IMR-90 (cell line): ENCODE data around the gene SKAP1. TPM values are rescaled to one million over a fixed set of nuclear protein-coding genes. Genes with fewer than 3 reads are reported as not detected.

Experiments
- ATAC-seq: fragments of 200-7000 bp; cut with Tn5 transposase; 2 replicates; pipeline ENCODE4 v1.9.1; 2020; ENCODE audit warnings: low read depth, mild to moderate bottlenecking, moderate library complexity
- BruUV-seq: library from RNA; stranded (reverse); fragments of 400-500 nt; replicated peaks from 2 replicates; lab custom pipeline; 2021; lab: Mats Ljungman, UMichigan
- CTCF ChIA-PET: fragments of 300-600 bp; formaldehyde crosslinking; extraction: SDS; loops from one replicate; lab custom pipeline; 2021; ENCODE audit warnings: antibody characterized with exemption; lab: Yijun Ruan, JAX
- POLR2A ChIA-PET: fragments of 300-600 bp; sonication (Branson Sonifier 250); formaldehyde crosslinking; loops from one replicate; lab custom pipeline; 2022; ENCODE audit warnings: antibody characterized with exemption; ENCODE audit not compliant: unreplicated experiment; lab: Charles Lee
- DNase-seq: peaks from one replicate; pipeline ENCODE4 v3.0.0; 2013
- H2AFZ ChIP-seq: replicated peaks from 2 replicates; pipeline ENCODE3; 2013; ENCODE audit warnings: low read length, mild to moderate bottlenecking; ENCODE audit not compliant: poor library complexity
- H2AK5ac ChIP-seq: 2 replicates; pipeline ENCODE4 v1.6.1; 2013; ENCODE audit warnings: low read depth, low read length, inconsistent platforms
- H2AK9ac ChIP-seq: replicated peaks from 2 replicates; pipeline ENCODE3; 2013; ENCODE audit warnings: mild to moderate bottlenecking, low read depth, low read length, moderate library complexity; ENCODE audit not compliant: poor library complexity
- H2BK120ac ChIP-seq: 2 replicates; pipeline ENCODE4 v1.6.1; 2013; ENCODE audit warnings: low read depth, low read length, inconsistent platforms
- H2BK15ac ChIP-seq: 3 replicates; pipeline ENCODE4 v1.6.1; 2013; ENCODE audit warnings: low read depth, low read length, inconsistent platforms
- H2BK20ac ChIP-seq: 2 replicates; pipeline ENCODE4 v1.6.1; 2013; ENCODE audit warnings: low read depth, mild to moderate bottlenecking, inconsistent platforms, low read length, moderate library complexity
- H2BK5ac ChIP-seq: 2 replicates; pipeline ENCODE4 v1.6.1; 2013; ENCODE audit warnings: mild to moderate bottlenecking, low read depth, low read length, inconsistent platforms; ENCODE audit not compliant: poor library complexity, severe bottlenecking
- H3K14ac ChIP-seq: replicated peaks from 2 replicates; pipeline ENCODE4 v1.6.1; 2013; ENCODE audit warnings: low read depth, low read length, inconsistent platforms
- H3K18ac ChIP-seq: 2 replicates; pipeline ENCODE4 v1.6.1; 2013; ENCODE audit warnings: low read depth, low read length, control low read depth
- H3K23ac ChIP-seq: 2 replicates; pipeline ENCODE4 v1.6.1; 2013; ENCODE audit warnings: low read depth, low read length, inconsistent platforms
- H3K27ac ChIP-seq: 2 replicates; pipeline ENCODE4 v1.5.1; 2013; ENCODE audit warnings: mild to moderate bottlenecking, control low read depth, low read length; ENCODE audit not compliant: insufficient read depth
- H3K27me3 ChIP-seq: 2 replicates; pipeline ENCODE4 v1.6.1; 2013; ENCODE audit warnings: low read length; ENCODE audit not compliant: control insufficient read depth, insufficient read depth
- H3K36me3 ChIP-seq: 2 replicates; pipeline ENCODE4 v1.6.1; 2013; ENCODE audit warnings: low read length, mixed read lengths; ENCODE audit not compliant: control insufficient read depth, insufficient read depth
- H3K4ac ChIP-seq: 2 replicates; pipeline ENCODE4 v1.6.1; 2013; ENCODE audit warnings: low read depth, low read length, inconsistent platforms
- H3K4me1 ChIP-seq: 2 replicates; pipeline ENCODE4 v1.6.1; 2013; ENCODE audit warnings: low read length, mixed read lengths; ENCODE audit not compliant: control insufficient read depth, insufficient read depth
- H3K4me2 ChIP-seq: 2 replicates; pipeline ENCODE4 v1.6.1; 2013; ENCODE audit warnings: low read depth, mild to moderate bottlenecking, control low read depth, low read length, moderate library complexity
- H3K4me3 ChIP-seq: 2 replicates; pipeline ENCODE4 v1.5.1; 2013; ENCODE audit warnings: low read depth, mild to moderate bottlenecking, control low read depth, low read length, moderate library complexity; ENCODE audit not compliant: insufficient read depth
- H3K56ac ChIP-seq: 2 replicates; pipeline ENCODE4 v1.6.1; 2013; ENCODE audit warnings: low read length, inconsistent platforms; ENCODE audit not compliant: insufficient read depth; ENCODE audit errors: extremely low read depth
- H3K79me1 ChIP-seq, 2 experiments: 2 replicates each; pipeline ENCODE4 v1.6.1; 2013; ENCODE audit warnings: low read length in 2 of 2, inconsistent platforms in 1 of 2, low read depth in 1 of 2
- H3K9ac ChIP-seq: 2 replicates; pipeline ENCODE4 v1.6.1; 2013; ENCODE audit warnings: low read depth, low read length, control low read depth
- H3K9me1 ChIP-seq: 2 replicates; pipeline ENCODE4 v1.6.1; 2013; ENCODE audit warnings: low read length, inconsistent platforms; ENCODE audit not compliant: insufficient read depth
- H3K9me3 ChIP-seq: 2 replicates; pipeline ENCODE4 v1.6.1; 2013; ENCODE audit warnings: low read length; ENCODE audit not compliant: control insufficient read depth, insufficient read depth
- H4K20me1 ChIP-seq: 2 replicates; pipeline ENCODE4 v1.6.1; 2013; ENCODE audit warnings: low read length, inconsistent platforms; ENCODE audit not compliant: insufficient read depth
- H4K5ac ChIP-seq: 2 replicates; pipeline ENCODE4 v1.6.1; 2013; ENCODE audit warnings: mild to moderate bottlenecking, low read depth, low read length, control low read depth
- H4K8ac ChIP-seq, 2 experiments: 2 replicates each; pipeline ENCODE4 v1.6.1; 2013; ENCODE audit warnings: low read depth in 2 of 2, low read length in 2 of 2, control low read depth in 1 of 2, inconsistent platforms in 1 of 2
- H4K91ac ChIP-seq: 2 replicates; pipeline ENCODE4 v1.6.1; 2013; ENCODE audit warnings: low read depth, low read length, inconsistent platforms; ENCODE audit not compliant: insufficient read depth
- ELK1 ChIP-seq: fragments of 150-350 bp; IDR thresholded peaks from 2 replicates; pipeline ENCODE4 v1.6.1; 2016; ENCODE audit warnings: low read depth, mild to moderate bottlenecking, low read length, moderate library complexity, borderline replicate concordance
- MAZ ChIP-seq: IDR thresholded peaks from 2 replicates; pipeline ENCODE4 v1.6.1; 2012; ENCODE audit warnings: low read depth, mild to moderate bottlenecking, low read length, improper control_type of control experiment, moderate library complexity, borderline replicate concordance
- POLR2A ChIP-seq: IDR thresholded peaks from 2 replicates; pipeline ENCODE4 v1.6.1; 2012; ENCODE audit warnings: mild to moderate bottlenecking, low read depth, low read length
- SMC3 ChIP-seq: fragments of 150-350 bp; IDR thresholded peaks from 2 replicates; pipeline ENCODE4 v1.6.1; 2016; ENCODE audit warnings: low read depth, mild to moderate bottlenecking, antibody characterized with exemption, low read length, moderate library complexity
- WGBS, 2 experiments: methylation state at CpG; one replicate each; pipeline versions ENCODE4 v1.1.5 to v1.1.7; 2013; ENCODE audit warnings: missing lambda C conversion rate in 2 of 2; ENCODE audit not compliant: insufficient read length in 1 of 2; ENCODE audit errors: extremely low coverage in 2 of 2; 5-methylcytosine and 5-hydroxymethylcytosine counted together
- dilution Hi-C: fragments of 300-500 bp; cut with HindIII; formaldehyde crosslinking; loops from one replicate; pipeline ENCODE4 v1.14.3; 2018; ENCODE audit warnings: low sequenced_read_pairs; ENCODE audit not compliant: unreplicated experiment
- in situ Hi-C: fragments of 300-500 bp; cut with MboI; formaldehyde crosslinking; loops from 3 replicates; pipeline ENCODE4 v1.14.3; 2019; ENCODE audit warnings: low sequenced_read_pairs, inconsistent platforms, mixed read lengths
- intact Hi-C: fragments of 100-400 bp; cut with micrococcal nuclease; formaldehyde crosslinking; loops from 2 replicates; pipeline ENCODE4 v1.10.0; 2022
- polyA plus RNA-seq, 3 experiments: library from polyadenylated mRNA; depleted of rRNA; stranded (reverse); fragments of >200 nt; gene quantifications; 2 replicates each; pipeline ENCODE4 v1.2.3, GENCODE V29; 2012; ENCODE audit warnings: low replicate concordance in 1 of 3
- total RNA-seq: library from RNA; depleted of rRNA; stranded (reverse); fragments of >200 nt; gene quantifications from 2 replicates; pipeline ENCODE4 v1.2.3, GENCODE V29; 2012

Gene SKAP1
- total and polyA plus RNA-seq, 2 of the 4 experiments (the other 2 are of a cell fraction), result not detected

- Histone ChIP-seq H2BK20ac (no peak overlapping the region), H2BK120ac (no peak overlapping the region), H3K27ac (no peak overlapping the region), H2AK9ac (no peak overlapping the region), H4K8ac (no peak overlapping the region), H3K36me3 (no peaks in the 10 kb centered on the region), H4K20me1 (no peaks in the 10 kb centered on the region), H3K79me1 (no peaks in the 10 kb centered on the region), H2AFZ (peak overlapping the region; percentile 53), H3K14ac (no peak overlapping the region), H3K4ac (no peak overlapping the region), H3K9ac (no peak overlapping the region), H2BK5ac (no peak overlapping the region), H3K4me1 (no peaks in the 10 kb centered on the region), H3K9me3 (no peaks in the 10 kb centered on the region), H3K56ac (no peak overlapping the region), H4K5ac (no peak overlapping the region), H2BK15ac (no peak overlapping the region), H3K9me1 (no peaks in the 10 kb centered on the region), H2AK5ac (no peak overlapping the region), H3K27me3 (peaks cover 49% of the 10 kb centered on the region), H3K4me3 (no peak overlapping the region), H4K91ac (no peak overlapping the region), H3K4me2 (no peak overlapping the region), H3K18ac (no peak overlapping the region), H3K23ac (no peak overlapping the region)
- TF ChIP-seq SMC3, result no peak
- no peak for TF ChIP-seq MAZ
- TF ChIP-seq POLR2A, result no peak
- no peak for TF ChIP-seq ELK1
- no CpG with 5 or more reads among the region's 3 CpGs for WGBS, 2 experiments
- BruUV-seq, result no TSS peak
- no peak for DNase-seq
- dilution Hi-C loops, result no loop called here
- in situ Hi-C loops, result no loop called here
- intact Hi-C loops, result no loop called here
- ATAC-seq, result no peak
- POLR2A ChIA-PET, result no interaction called here
- CTCF ChIA-PET, result no interaction called here
Measured at GRCh38 chr17:48176471-48176855, 253.6 kb downstream of the SKAP1 start.
